Stimulated activated naive CD8-positive, alpha-beta T cell treated with anti-CD3 and anti-CD28 coated beads, Interleukin-15, Interleukin-2, amounts not matched to agents 100 U/mL and 50 U/mL, for 24 hours (primary cell): ENCODE measurements around the gene ADGRG1.

ENCODE experiments used
- ATAC-seq: fragments of 150-1000 bp; cut with Tn5 transposase; one replicate; pipeline ENCODE4 v1.10.0; 2021
- DNase-seq: peaks from one replicate; pipeline ENCODE4 v3.0.0; 2021

ADGRG1 gene

GRCh38 chr16:57682809-57683635, 54.6 kb downstream of the ADGRG1 start:
- DNase-seq (no peak), ATAC-seq (no peak)

- DNase-seq (no peak), ATAC-seq (no peak)
These were observed 55.5 kb downstream of the ADGRG1 start for GRCh38 chr16:57683636-57684545.

GRCh38 chr16:57684626-57685358, 56.4 kb downstream of the ADGRG1 start:
- ATAC-seq (no peak), DNase-seq (no peak)

GRCh38 chr16:57685633-57686032, 57.2 kb downstream of the ADGRG1 start:
- DNase-seq = no peak
- ATAC-seq = no peak

- ATAC-seq = no peak
- DNase-seq = no peak
These were observed 58.1 kb downstream of the ADGRG1 start for GRCh38 chr16:57686577-57686976.

- ATAC-seq = no peak
- no peak for DNase-seq
These were observed 59.0 kb downstream of the ADGRG1 start for GRCh38 chr16:57687363-57687929.

GRCh38 chr16:57688487-57688986, 60.1 kb downstream of the ADGRG1 start:
- ATAC-seq = no peak
- DNase-seq = no peak

GRCh38 chr16:57688987-57689761, 60.7 kb downstream of the ADGRG1 start:
- ATAC-seq (no peak), DNase-seq (no peak)

- ATAC-seq = peak; percentile 66
- peak; percentile 52 for DNase-seq
These were observed 61.5 kb downstream of the ADGRG1 start for GRCh38 chr16:57689762-57690558.

- no peak for ATAC-seq
- DNase-seq = no peak
These were observed 62.5 kb downstream of the ADGRG1 start for GRCh38 chr16:57690782-57691471.

GRCh38 chr16:57692636-57693035, 64.2 kb downstream of the ADGRG1 start:
- no peak for ATAC-seq
- DNase-seq = no peak

- ATAC-seq (no peak), DNase-seq (no peak)
These were observed 65.1 kb downstream of the ADGRG1 start for GRCh38 chr16:57693550-57693949.

GRCh38 chr16:57694231-57694724, 65.8 kb downstream of the ADGRG1 start:
- DNase-seq (no peak), ATAC-seq (no peak)

GRCh38 chr16:57694725-57695679, 66.6 kb downstream of the ADGRG1 start, which contains the start of gene DRC7:
TSS of gene DRC7 (plus strand) at chr16:57694806. CDS start at chr16:57697950, 3,144 bp downstream.
- peak; percentile 34 for DNase-seq
- peak; percentile 45 for ATAC-seq

GRCh38 chr16:57695680-57696069, 67.2 kb downstream of the ADGRG1 start:
- ATAC-seq (no peak), DNase-seq (no peak)

- no peak for ATAC-seq
- no peak for DNase-seq
These were observed 67.8 kb downstream of the ADGRG1 start for GRCh38 chr16:57696240-57696639.

- ATAC-seq = no peak
- no peak for DNase-seq
These were observed 69.6 kb downstream of the ADGRG1 start for GRCh38 chr16:57697896-57698537.
